Stimulated activated memory B cell treated with anti-CD40 and anti-IgM and Interleukin-4, amounts not matched to agents 10 μg/mL and 1 μg/mL and 100 μg/mL, for 72 hours (primary cell): ENCODE data around the gene GOLGA8O.
"Not testable (repeated sequence)": the region's sequence is repeated elsewhere in the genome, so short reads cannot be mapped to it uniquely, and the experiment has no call there.

Experiments used
- ATAC-seq: fragments of 150-1000 bp; cut with Tn5 transposase; 2 replicates; pipeline ENCODE4 v1.10.0; 2021
- H3K27ac Mint-ChIP-seq: one replicate; pipeline ENCODE4 v1.8.0; 2022; ENCODE audit warnings: mild to moderate bottlenecking, mixed read lengths
- H3K27me3 Mint-ChIP-seq: one replicate; pipeline ENCODE4 v1.8.0; 2022; ENCODE audit warnings: mixed read lengths
- H3K36me3 Mint-ChIP-seq: one replicate; pipeline ENCODE4 v1.8.0; 2022; ENCODE audit warnings: mixed read lengths
- H3K4me1 Mint-ChIP-seq: one replicate; pipeline ENCODE4 v1.8.0; 2022; ENCODE audit warnings: mixed read lengths
- H3K4me3 Mint-ChIP-seq: one replicate; pipeline ENCODE4 v1.8.0; 2022; ENCODE audit warnings: mild to moderate bottlenecking, moderate library complexity, mixed read lengths
- H3K9me3 Mint-ChIP-seq: one replicate; pipeline ENCODE4 v1.8.0; 2022; ENCODE audit warnings: mixed read lengths

Gene GOLGA8O

GRCh38 chr15:32455534-32455933 is at the start of gene GOLGA8O:
TSS of gene GOLGA8O (minus strand) at chr15:32455634. CDS start at chr15:32455536, 98 bp downstream.
- not testable (repeated sequence) for H3K9me3 Mint-ChIP-seq, ATAC-seq, H3K36me3 Mint-ChIP-seq, H3K27ac Mint-ChIP-seq, H3K4me3 Mint-ChIP-seq, H3K27me3 Mint-ChIP-seq, H3K4me1 Mint-ChIP-seq

GRCh38 chr15:32504152-32504811 is 48.8 kb upstream of the GOLGA8O start:
- H3K4me1 Mint-ChIP-seq, H3K36me3 Mint-ChIP-seq, H3K27ac Mint-ChIP-seq, H3K27me3 Mint-ChIP-seq, ATAC-seq, H3K4me3 Mint-ChIP-seq, H3K9me3 Mint-ChIP-seq: not testable (repeated sequence)

GRCh38 chr15:32502946-32503345 is 47.5 kb upstream of the GOLGA8O start:
- ATAC-seq, H3K36me3 Mint-ChIP-seq, H3K9me3 Mint-ChIP-seq, H3K27ac Mint-ChIP-seq, H3K4me3 Mint-ChIP-seq, H3K4me1 Mint-ChIP-seq, H3K27me3 Mint-ChIP-seq: not testable (repeated sequence)

- H3K4me1 Mint-ChIP-seq: not testable (repeated sequence)
Measured at GRCh38 chr15:32492768-32493167, 37.3 kb upstream of the GOLGA8O start.

GRCh38 chr15:32486474-32486873 is 31.0 kb upstream of the GOLGA8O start:
- not testable (repeated sequence) for H3K4me3 Mint-ChIP-seq, H3K4me1 Mint-ChIP-seq, H3K36me3 Mint-ChIP-seq, H3K27me3 Mint-ChIP-seq, ATAC-seq, H3K9me3 Mint-ChIP-seq, H3K27ac Mint-ChIP-seq

More at GRCh38 chr15:32492768-32493167, 37.3 kb upstream of the GOLGA8O start:
- H3K4me3 Mint-ChIP-seq, H3K27ac Mint-ChIP-seq, H3K9me3 Mint-ChIP-seq, ATAC-seq, H3K36me3 Mint-ChIP-seq, H3K27me3 Mint-ChIP-seq: not testable (repeated sequence)

- not testable (repeated sequence) for H3K27me3 Mint-ChIP-seq, ATAC-seq, H3K27ac Mint-ChIP-seq, H3K36me3 Mint-ChIP-seq, H3K4me1 Mint-ChIP-seq, H3K4me3 Mint-ChIP-seq, H3K9me3 Mint-ChIP-seq
Measured at GRCh38 chr15:32483377-32483776, 27.9 kb upstream of the GOLGA8O start.

GRCh38 chr15:32481683-32482082 is 26.2 kb upstream of the GOLGA8O start:
- not testable (repeated sequence) for H3K4me3 Mint-ChIP-seq, H3K36me3 Mint-ChIP-seq, H3K27ac Mint-ChIP-seq, H3K4me1 Mint-ChIP-seq, H3K27me3 Mint-ChIP-seq, H3K9me3 Mint-ChIP-seq, ATAC-seq

GRCh38 chr15:32468076-32468475 is 12.6 kb upstream of the GOLGA8O start:
- not testable (repeated sequence) for H3K4me3 Mint-ChIP-seq, H3K9me3 Mint-ChIP-seq, H3K36me3 Mint-ChIP-seq, H3K27me3 Mint-ChIP-seq, ATAC-seq, H3K4me1 Mint-ChIP-seq, H3K27ac Mint-ChIP-seq

GRCh38 chr15:32440445-32440977 is 14.9 kb downstream of the GOLGA8O start:
- not testable (repeated sequence) for H3K27ac Mint-ChIP-seq, H3K9me3 Mint-ChIP-seq, H3K4me3 Mint-ChIP-seq, H3K36me3 Mint-ChIP-seq, H3K27me3 Mint-ChIP-seq, H3K4me1 Mint-ChIP-seq
- peak; percentile 69 for ATAC-seq

- not testable (repeated sequence) for H3K36me3 Mint-ChIP-seq, H3K4me3 Mint-ChIP-seq, H3K4me1 Mint-ChIP-seq, H3K27me3 Mint-ChIP-seq, H3K27ac Mint-ChIP-seq, H3K9me3 Mint-ChIP-seq
- peak; percentile 80 for ATAC-seq
Measured at GRCh38 chr15:32434102-32434963, 21.1 kb downstream of the GOLGA8O start.

GRCh38 chr15:32427635-32428034 is 27.8 kb downstream of the GOLGA8O start:
- peak; percentile 39 for ATAC-seq
- not testable (repeated sequence) for H3K4me3 Mint-ChIP-seq, H3K36me3 Mint-ChIP-seq, H3K27ac Mint-ChIP-seq, H3K27me3 Mint-ChIP-seq, H3K9me3 Mint-ChIP-seq, H3K4me1 Mint-ChIP-seq

- not testable (repeated sequence) for H3K9me3 Mint-ChIP-seq, H3K27ac Mint-ChIP-seq, ATAC-seq, H3K4me1 Mint-ChIP-seq, H3K27me3 Mint-ChIP-seq, H3K4me3 Mint-ChIP-seq, H3K36me3 Mint-ChIP-seq
Measured at GRCh38 chr15:32426511-32426910, 28.9 kb downstream of the GOLGA8O start.

- not testable (repeated sequence) for ATAC-seq, H3K27me3 Mint-ChIP-seq, H3K36me3 Mint-ChIP-seq, H3K4me3 Mint-ChIP-seq, H3K27ac Mint-ChIP-seq, H3K4me1 Mint-ChIP-seq, H3K9me3 Mint-ChIP-seq
Measured at GRCh38 chr15:32407903-32408302, 47.5 kb downstream of the GOLGA8O start.

- not testable (repeated sequence) for ATAC-seq, H3K36me3 Mint-ChIP-seq, H3K4me3 Mint-ChIP-seq, H3K27me3 Mint-ChIP-seq, H3K9me3 Mint-ChIP-seq, H3K4me1 Mint-ChIP-seq, H3K27ac Mint-ChIP-seq
Measured at GRCh38 chr15:32403192-32403591, 52.2 kb downstream of the GOLGA8O start, which contains the start of gene GOLGA8K. TSS of gene GOLGA8K (minus strand) at chr15:32403292. CDS start at chr15:32403194, 98 bp downstream.

- H3K4me1 Mint-ChIP-seq, H3K36me3 Mint-ChIP-seq, ATAC-seq, H3K27me3 Mint-ChIP-seq, H3K27ac Mint-ChIP-seq, H3K4me3 Mint-ChIP-seq, H3K9me3 Mint-ChIP-seq: not testable (repeated sequence)
Measured at GRCh38 chr15:32396522-32396921, 58.9 kb downstream of the GOLGA8O start.
